GM10248 (cell line): ENCODE measurements around the gene SDR42E2.
"Not testable (repeated sequence)": the region's sequence is repeated elsewhere in the genome, so short reads cannot be mapped to it uniquely, and the experiment has no call there.

ENCODE experiments used
- CTCF ChIA-PET: fragments of 300-600 bp; sonication (Branson Sonifier 250); formaldehyde crosslinking; extraction: SDS; loops from one replicate; lab custom pipeline; 2021; ENCODE audit warnings: antibody characterized with exemption; lab: Yijun Ruan, JAX
- POLR2A ChIA-PET: fragments of 350-650 bp; sonication (Branson Sonifier 250); formaldehyde crosslinking; extraction: SDS; loops from one replicate; lab custom pipeline; 2020; ENCODE audit warnings: antibody characterized with exemption; lab: Yijun Ruan, JAX
- DNase-seq: peaks from one replicate; pipeline ENCODE4 v3.0.0; 2012; ENCODE audit errors: extremely low spot score
- TF ChIP-seq, protein P1 (sequence below): IDR thresholded peaks from 2 replicates; pipeline ENCODE4 v1.5.1; 2012; ENCODE audit warnings: mild to moderate bottlenecking, low read depth; ENCODE audit errors: extremely low read depth, missing control alignments, control extremely low read depth

The SDR42E2 gene

DNA sequence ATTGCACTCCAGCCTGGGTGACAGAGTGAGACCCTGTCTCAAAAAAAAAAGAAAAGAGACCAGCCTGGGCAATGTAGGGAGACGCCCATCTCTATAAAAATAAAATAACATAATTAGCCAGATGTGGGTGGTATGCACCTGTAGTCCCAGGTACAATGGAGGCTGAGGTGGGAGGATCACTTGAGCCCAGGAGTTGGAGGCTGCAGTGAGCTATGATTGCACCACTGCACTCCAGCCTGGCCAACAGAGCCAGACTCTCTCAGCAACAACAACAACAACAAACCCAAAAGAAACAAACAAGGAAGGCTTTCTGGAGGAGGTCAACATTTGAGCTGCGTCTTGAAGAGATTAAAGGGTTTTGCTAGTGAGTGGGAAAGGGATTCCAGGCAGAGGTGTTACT lies 52.1 kb downstream of the SDR42E2 start:
- ChIA-PET POLR2A (no interaction called here), CTCF (interaction anchor here (1.3 kb wide), 1 partner anchor 18 kb away, joined by 3 read pairs; no protein-coding TSS in a partner anchor)
- DNase-seq = no peak
- TF ChIP-seq, protein P1, sequence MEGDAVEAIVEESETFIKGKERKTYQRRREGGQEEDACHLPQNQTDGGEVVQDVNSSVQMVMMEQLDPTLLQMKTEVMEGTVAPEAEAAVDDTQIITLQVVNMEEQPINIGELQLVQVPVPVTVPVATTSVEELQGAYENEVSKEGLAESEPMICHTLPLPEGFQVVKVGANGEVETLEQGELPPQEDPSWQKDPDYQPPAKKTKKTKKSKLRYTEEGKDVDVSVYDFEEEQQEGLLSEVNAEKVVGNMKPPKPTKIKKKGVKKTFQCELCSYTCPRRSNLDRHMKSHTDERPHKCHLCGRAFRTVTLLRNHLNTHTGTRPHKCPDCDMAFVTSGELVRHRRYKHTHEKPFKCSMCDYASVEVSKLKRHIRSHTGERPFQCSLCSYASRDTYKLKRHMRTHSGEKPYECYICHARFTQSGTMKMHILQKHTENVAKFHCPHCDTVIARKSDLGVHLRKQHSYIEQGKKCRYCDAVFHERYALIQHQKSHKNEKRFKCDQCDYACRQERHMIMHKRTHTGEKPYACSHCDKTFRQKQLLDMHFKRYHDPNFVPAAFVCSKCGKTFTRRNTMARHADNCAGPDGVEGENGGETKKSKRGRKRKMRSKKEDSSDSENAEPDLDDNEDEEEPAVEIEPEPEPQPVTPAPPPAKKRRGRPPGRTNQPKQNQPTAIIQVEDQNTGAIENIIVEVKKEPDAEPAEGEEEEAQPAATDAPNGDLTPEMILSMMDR = no peak

DNA sequence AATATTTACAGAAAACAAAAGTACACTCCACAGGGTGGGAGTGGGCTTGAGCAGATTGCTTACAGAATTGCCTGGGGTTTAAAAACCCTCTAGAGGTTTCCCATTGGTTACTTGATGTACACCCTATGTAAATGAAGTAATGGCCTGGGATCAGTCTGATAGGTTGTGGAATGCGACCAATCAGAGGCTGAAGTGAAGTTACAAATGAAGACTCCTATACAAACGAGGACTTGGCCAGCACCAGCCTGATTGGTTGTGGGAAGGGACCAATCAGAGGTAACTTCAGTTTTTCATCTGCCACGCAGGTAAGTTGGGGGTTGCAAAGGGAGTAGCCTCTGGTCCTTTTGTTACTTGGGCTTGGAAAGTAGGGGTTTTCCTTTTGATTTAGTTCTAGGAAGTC lies 52.6 kb downstream of the SDR42E2 start:
- no peak for DNase-seq
- TF ChIP-seq, protein P1 = no peak
- ChIA-PET CTCF (interaction anchor here (1.3 kb wide), 1 partner anchor 19 kb away, joined by 3 read pairs; no protein-coding TSS in a partner anchor), POLR2A (no interaction called here)

DNA sequence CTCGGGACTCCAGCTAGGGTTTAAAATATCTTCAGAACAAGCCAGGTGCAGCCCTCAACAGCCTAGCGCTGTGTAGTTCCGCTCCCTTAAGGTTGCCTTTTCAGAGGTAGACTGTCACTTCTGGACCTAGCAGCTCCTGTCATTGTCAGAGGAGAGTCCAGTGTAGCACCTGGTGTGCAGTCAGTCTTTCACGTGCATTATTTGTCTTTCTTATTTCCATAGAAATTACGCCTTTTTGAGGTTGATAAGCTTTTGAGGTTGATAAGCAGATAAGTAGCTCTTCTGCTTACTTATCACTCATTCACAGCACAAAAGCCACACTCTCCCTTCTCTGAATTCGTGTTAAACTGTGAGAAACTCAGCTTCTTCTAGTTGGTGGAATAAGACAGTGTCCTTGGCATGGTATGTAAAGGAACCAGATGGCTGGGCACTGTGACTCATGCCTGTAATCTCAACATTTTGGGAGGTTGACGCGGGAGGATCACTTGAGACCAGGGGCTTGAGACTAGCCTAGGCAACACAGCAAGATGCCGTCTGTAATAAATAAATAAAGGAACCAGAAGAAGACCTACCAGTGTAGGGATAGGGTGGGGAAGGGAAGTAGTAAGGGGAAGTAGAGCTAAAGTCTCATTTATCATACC lies 54.0 kb downstream of the SDR42E2 start:
- ChIA-PET CTCF (interaction anchor here (0.8 to 7.5 kb wide), 5 partner anchors 9 to 81 kb away, joined by 3 to 77 read pairs (median 3); partner anchors contain the start of genes EEF2K and POLR3E), POLR2A (interaction anchor here (3.5 kb wide), 1 partner anchor 9 kb away, joined by 16 read pairs; no protein-coding TSS in a partner anchor)
- DNase-seq = no peak
- TF ChIP-seq, protein P1 = no peak

DNA sequence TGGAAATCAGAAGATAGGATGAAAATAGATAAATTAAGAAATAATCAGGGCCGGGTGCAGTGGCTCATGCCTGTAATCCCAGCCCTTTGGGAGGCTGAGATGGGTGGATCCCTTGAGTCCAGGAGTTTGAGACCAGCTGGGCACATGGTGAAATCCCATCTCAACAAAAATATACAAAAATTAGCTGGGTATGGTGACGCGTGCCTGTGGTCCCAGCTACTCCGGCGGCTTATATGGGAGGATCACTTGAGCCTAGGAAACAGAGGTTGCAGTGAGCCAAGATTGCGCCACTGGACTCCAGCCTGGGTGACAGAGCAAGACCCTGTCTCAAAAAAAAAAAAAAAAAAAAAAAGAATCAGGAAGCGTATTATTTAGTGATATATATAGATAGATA lies 54.5 kb downstream of the SDR42E2 start:
- DNase-seq = not testable (repeated sequence)
- ChIA-PET POLR2A (interaction anchor here (3.5 kb wide), 1 partner anchor 9 kb away, joined by 16 read pairs; no protein-coding TSS in a partner anchor), CTCF (interaction anchor here (0.8 to 7.5 kb wide), 5 partner anchors 9 to 80 kb away, joined by 3 to 77 read pairs (median 3); partner anchors contain the start of genes EEF2K and POLR3E)

DNA sequence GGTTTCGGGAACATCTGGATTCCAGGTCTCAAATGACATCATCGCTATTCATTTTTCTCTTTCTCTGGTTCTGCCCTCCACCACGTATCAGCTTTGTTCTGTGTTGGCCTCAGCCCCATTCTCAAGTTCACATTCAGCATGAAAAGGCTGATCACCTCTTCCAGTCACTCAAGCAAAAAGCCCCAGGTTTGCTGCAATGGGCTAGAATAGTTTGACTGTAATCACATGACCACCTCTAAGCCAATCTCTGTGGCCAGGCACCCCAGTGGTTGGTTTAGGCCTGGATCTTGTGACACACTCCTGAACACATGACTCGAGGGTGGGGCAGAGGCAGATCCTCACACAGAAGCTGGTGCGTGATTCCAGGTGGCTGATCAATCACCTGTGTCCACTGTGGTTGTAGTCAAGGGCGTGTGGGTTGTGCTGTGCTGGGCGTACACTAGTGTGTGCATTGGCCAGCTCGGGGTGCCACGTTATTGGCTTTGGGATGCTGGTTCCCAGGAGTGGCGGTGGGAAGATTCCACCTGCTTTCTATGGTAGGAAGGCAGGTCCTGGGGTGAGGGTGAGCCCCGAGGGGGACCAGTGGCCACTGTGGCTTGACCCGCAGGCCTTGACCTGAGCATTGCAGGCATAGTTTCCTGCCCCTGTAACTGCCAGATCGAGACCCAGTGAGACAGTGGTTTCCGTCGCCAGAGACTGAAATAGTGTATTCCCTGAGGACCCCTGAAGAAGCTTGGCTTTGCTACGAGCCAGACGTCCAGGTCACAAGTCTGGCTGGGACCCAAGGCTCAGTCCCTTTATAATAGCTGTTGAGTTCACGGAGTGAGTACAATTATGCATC lies 55.8 kb downstream of the SDR42E2 start:
- POLR2A ChIA-PET = interaction anchor here (0.7 to 3.5 kb wide), 2 partner anchors 11 kb away, joined by 8 to 16 read pairs; no protein-coding TSS in a partner anchor
- TF ChIP-seq, protein P1 = no peak
- CTCF ChIA-PET = interaction anchor here (0.6 to 7.5 kb wide), 5 partner anchors 11 to 29 kb away, joined by 3 to 77 read pairs (median 10); partner anchors contain the start of gene EEF2K
- peak; percentile 86 for DNase-seq

DNA sequence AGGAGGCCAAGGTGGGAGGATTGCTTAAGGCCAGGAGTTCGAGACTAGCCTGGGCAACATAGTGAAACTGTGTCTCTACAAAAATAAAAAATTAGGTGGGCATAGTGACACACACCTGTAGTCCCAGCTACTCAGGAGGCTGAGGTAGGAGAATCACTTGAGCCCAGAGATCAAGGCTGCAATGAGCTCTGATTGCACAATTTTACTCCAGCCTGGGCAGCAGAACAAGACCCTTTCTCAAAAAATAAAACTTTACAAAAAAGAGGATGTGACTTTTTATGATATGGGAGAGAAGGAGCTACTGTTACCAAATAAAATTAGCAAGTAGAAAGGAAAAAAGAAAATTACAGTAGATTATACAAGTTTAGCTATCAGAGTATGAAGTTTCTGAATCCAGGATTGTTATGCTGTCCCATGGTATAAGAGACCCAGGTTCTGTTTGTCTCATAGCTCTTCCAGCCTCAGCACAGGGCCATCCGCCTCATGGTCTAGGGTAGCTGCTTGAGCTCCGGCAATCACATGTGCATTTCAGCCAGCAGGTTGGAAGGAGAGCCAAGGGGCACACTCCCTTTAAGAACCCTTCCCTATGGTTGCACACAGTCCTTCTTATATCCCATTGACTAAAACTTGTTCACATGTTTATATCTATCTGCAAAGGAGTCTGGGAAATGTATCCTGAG lies 57.2 kb downstream of the SDR42E2 start:
- TF ChIP-seq, protein P1 = no peak
- ChIA-PET CTCF (interaction anchor here (1.1 to 7.5 kb wide), 9 partner anchors 11 to 268 kb away, joined by 3 to 77 read pairs (median 5); partner anchors contain the start of genes EEF2K and POLR3E), POLR2A (interaction anchor here (0.6 to 0.7 kb wide), 2 partner anchors 64 to 212 kb away, joined by 4 to 5 read pairs; no protein-coding TSS in a partner anchor)
- DNase-seq = no peak
